PC-9 (cell line): ENCODE data around the gene XIRP2. TPM values are rescaled to one million over a fixed set of nuclear protein-coding genes. Genes with fewer than 3 reads are reported as not detected.

ENCODE experiments used
- BruUV-seq: library from RNA; stranded (reverse); fragments of 400-500 nt; replicated peaks from 2 replicates; lab custom pipeline; 2021; lab: Mats Ljungman, UMichigan
- CTCF ChIA-PET: fragments of 300-600 bp; sonication (Branson Sonifier 250); formaldehyde crosslinking; loops from one replicate; lab custom pipeline; 2022; ENCODE audit warnings: antibody characterized with exemption; lab: Charles Lee
- POLR2A ChIA-PET: fragments of 300-600 bp; sonication (Branson Sonifier 250); formaldehyde crosslinking; loops from one replicate; lab custom pipeline; 2022; ENCODE audit warnings: antibody characterized with exemption; ENCODE audit not compliant: unreplicated experiment; lab: Charles Lee
- DNase-seq, 2 experiments: peaks; one replicate each; pipeline versions ENCODE4 v3.0.0 to v3.0.0-alpha.2; 2015 to 2022; ENCODE audit warnings: mixed read lengths in 1 of 2
- H2AFZ ChIP-seq: fragments of 200-600 bp; sonication (generic); 2 replicates; pipeline ENCODE4 v1.8.1; 2017; ENCODE audit warnings: antibody characterized with exemption
- H3F3A ChIP-seq: fragments of 200-600 bp; sonication (generic); 2 replicates; pipeline ENCODE4 v1.8.1; 2017; ENCODE audit warnings: antibody characterized with exemption, mild to moderate bottlenecking, low read depth; ENCODE audit not compliant: insufficient read depth
- H3K27ac ChIP-seq: fragments of 200-600 bp; sonication (generic); 2 replicates; pipeline ENCODE4 v1.6.1; 2016; ENCODE audit warnings: mixed run types
- H3K27me3 ChIP-seq: fragments of 200-600 bp; sonication (generic); 2 replicates; pipeline ENCODE4 v1.6.1; 2016; ENCODE audit warnings: low read depth, mixed run types; ENCODE audit not compliant: insufficient read depth
- H3K36me3 ChIP-seq: fragments of 200-600 bp; sonication (generic); 2 replicates; pipeline ENCODE4 v1.6.1; 2016; ENCODE audit warnings: low read depth, mixed run types
- H3K4me1 ChIP-seq: fragments of 200-600 bp; sonication (generic); replicated peaks from 2 replicates; pipeline ENCODE4 v1.6.1; 2016; ENCODE audit warnings: mixed run types; ENCODE audit not compliant: insufficient read depth
- H3K4me2 ChIP-seq: fragments of 200-600 bp; sonication (generic); 2 replicates; pipeline ENCODE4 v1.6.1; 2017; ENCODE audit warnings: mixed run types
- H3K4me3 ChIP-seq: fragments of 200-600 bp; sonication (generic); 2 replicates; pipeline ENCODE4 v1.6.1; 2016; ENCODE audit warnings: mixed run types
- H3K79me2 ChIP-seq: fragments of 200-600 bp; sonication (generic); 2 replicates; pipeline ENCODE4 v1.6.1; 2017; ENCODE audit warnings: low read depth, mixed run types
- H3K9me2 ChIP-seq: fragments of 200-600 bp; sonication (generic); 2 replicates; pipeline ENCODE4 v1.8.1; 2017; ENCODE audit warnings: mild to moderate bottlenecking; ENCODE audit not compliant: insufficient read depth
- H3K9me3 ChIP-seq: fragments of 200-600 bp; sonication (generic); 2 replicates; pipeline ENCODE4 v1.8.1; 2016; ENCODE audit warnings: low read depth; ENCODE audit not compliant: insufficient read depth
- H4K20me1 ChIP-seq: fragments of 200-600 bp; sonication (generic); 2 replicates; pipeline ENCODE4 v1.8.1; 2017; ENCODE audit not compliant: insufficient read depth
- CTCF ChIP-seq: fragments of 200-600 bp; sonication (generic); conservative IDR thresholded peaks from 2 replicates; pipeline ENCODE4 v1.6.1; 2017; ENCODE audit warnings: mixed run types, antibody characterized with exemption, mild to moderate bottlenecking, moderate library complexity
- EZH2 ChIP-seq: fragments of 200-600 bp; sonication (generic); IDR thresholded peaks from 2 replicates; pipeline ENCODE4 v1.8.0; 2017; ENCODE audit warnings: antibody characterized with exemption, low read depth
- intact Hi-C: fragments of 100-400 bp; cut with micrococcal nuclease; formaldehyde crosslinking; loops from one replicate; pipeline ENCODE4 v1.10.0; 2022; ENCODE audit not compliant: unreplicated experiment
- total RNA-seq: library from RNA; stranded (reverse); gene quantifications from 2 replicates; pipeline ENCODE4 v1.2.3, GENCODE V29; 2021

The XIRP2 gene
- total RNA-seq, 1 experiment from 2014 or later: not detected

- Histone ChIP-seq H3K4me1 (no peaks in the 10 kb centered on the region), H3K9me3 (no peaks in the 10 kb centered on the region), H3K27me3 (no peaks in the 10 kb centered on the region), H3F3A (no peaks in the 10 kb centered on the region), H3K27ac (no peak overlapping the region), H4K20me1 (no peaks in the 10 kb centered on the region), H3K36me3 (no peaks in the 10 kb centered on the region), H2AFZ (no peak overlapping the region), H3K79me2 (no peaks in the 10 kb centered on the region), H3K9me2 (no peaks in the 10 kb centered on the region), H3K4me2 (no peak overlapping the region), H3K4me3 (no peak overlapping the region)
- intact Hi-C loops: no loop called here
- ChIA-PET POLR2A (no interaction called here), CTCF (interaction anchor here (0.6 kb wide), 1 partner anchor 135 kb away, joined by 3 read pairs; no protein-coding TSS in a partner anchor)
- DNase-seq: no peak
- TF ChIP-seq EZH2 (no peak), CTCF (no peak)
- BruUV-seq: no TSS peak
These were observed 292.9 kb downstream of the XIRP2 start for GRCh38 chr2:167181134-167181533.

- H3K4me2 ChIP-seq: no peak overlapping the region
- H3K4me1 ChIP-seq: no peaks in the 10 kb centered on the region
- no peak overlapping the region for H3K4me3 ChIP-seq
- no peaks in the 10 kb centered on the region for H3F3A ChIP-seq
- intact Hi-C loops: no loop called here
- TF ChIP-seq CTCF (no peak), EZH2 (no peak)
- H3K79me2 ChIP-seq: no peaks in the 10 kb centered on the region
- H3K27me3 ChIP-seq: no peaks in the 10 kb centered on the region
- H3K27ac ChIP-seq: no peak overlapping the region
- no peak overlapping the region for H2AFZ ChIP-seq
- H4K20me1 ChIP-seq: no peaks in the 10 kb centered on the region
- no peaks in the 10 kb centered on the region for H3K9me3 ChIP-seq
- no peaks in the 10 kb centered on the region for H3K9me2 ChIP-seq
- POLR2A ChIA-PET: no interaction called here
- DNase-seq: no peak
- CTCF ChIA-PET: no interaction called here
- no TSS peak for BruUV-seq
- no peaks in the 10 kb centered on the region for H3K36me3 ChIP-seq
These were observed 293.4 kb downstream of the XIRP2 start for GRCh38 chr2:167181688-167182087.

- BruUV-seq: no TSS peak
- no peak overlapping the region for H2AFZ ChIP-seq
- no peaks in the 10 kb centered on the region for H3K79me2 ChIP-seq
- no peak overlapping the region for H3K4me3 ChIP-seq
- no peak overlapping the region for H3K4me2 ChIP-seq
- no peaks in the 10 kb centered on the region for H3K27me3 ChIP-seq
- ChIA-PET POLR2A (no interaction called here), CTCF (no interaction called here)
- no peaks in the 10 kb centered on the region for H3K36me3 ChIP-seq
- no peaks in the 10 kb centered on the region for H4K20me1 ChIP-seq
- no peak overlapping the region for H3K27ac ChIP-seq
- intact Hi-C loops: no loop called here
- no peak for TF ChIP-seq EZH2
- no peak for TF ChIP-seq CTCF
- H3K9me2 ChIP-seq: no peaks in the 10 kb centered on the region
- no peaks in the 10 kb centered on the region for H3K4me1 ChIP-seq
- DNase-seq: no peak
- H3K9me3 ChIP-seq: no peaks in the 10 kb centered on the region
- H3F3A ChIP-seq: no peaks in the 10 kb centered on the region
These were observed 294.1 kb downstream of the XIRP2 start for GRCh38 chr2:167182403-167182802.
